ENCODE measurements around the gene PSKH1. TPM values are rescaled to one million over a fixed set of nuclear protein-coding genes. Genes with fewer than 3 reads are reported as not detected.
"Not testable (repeated sequence)": the region's sequence is repeated elsewhere in the genome, so short reads cannot be mapped to it uniquely, and the experiment has no call there.

PSKH1 gene
- polyA plus RNA-seq, 1 donor from 2014 or later, result 3.8 TPM

GRCh38 chr16:67914758-67915495 is 21.9 kb downstream of the PSKH1 start:
- Histone ChIP-seq H3K36me3 (ENCODE audit: insufficient read depth, low read length) (no peaks in the 10 kb centered on the region), H3K9me2 (ENCODE audit: insufficient read depth, low read length) (no peaks in the 10 kb centered on the region), H3K9ac (ENCODE audit: low read length) (no peak overlapping the region), H4K20me1 (ENCODE audit: insufficient read depth) (no peaks in the 10 kb centered on the region), H3K27me3 (ENCODE audit: insufficient read depth, low read depth, low read length) (no peaks in the 10 kb centered on the region), H3K79me2 (replicated peaks; ENCODE audit: insufficient read depth, low read length) (no peaks in the 10 kb centered on the region), H3F3A (ENCODE audit: insufficient read depth, low read length, poor library complexity, severe bottlenecking) (no peaks in the 10 kb centered on the region), H3K9me3 (ENCODE audit: low read length) (no peaks in the 10 kb centered on the region), H2AFZ (ENCODE audit: low read depth, low read length) (no peak overlapping the region), H3K4me3 (ENCODE audit: low read length) (no peak overlapping the region), H3K4me2 (ENCODE audit: low read length) (no peak overlapping the region), H3K27ac (ENCODE audit: low read length) (no peak overlapping the region)
- TF ChIP-seq RAD21 (conservative IDR thresholded peaks at IDR 0.05) (no peak), REST (IDR thresholded peaks at IDR 0.05; ENCODE audit: borderline replicate concordance) (no peak), MXI1 (conservative IDR thresholded peaks at IDR 0.05; ENCODE audit: poor library complexity, severe bottlenecking) (no peak), EZH2 (IDR thresholded peaks at IDR 0.05; ENCODE audit: borderline replicate concordance, insufficient read depth, low read length, poor library complexity, severe bottlenecking) (no peak), EP300 (conservative IDR thresholded peaks at IDR 0.05; ENCODE audit: poor library complexity, severe bottlenecking) (no peak), SMC3 (conservative IDR thresholded peaks at IDR 0.05; ENCODE audit: poor library complexity) (no peak), CTCF (IDR thresholded peaks at IDR 0.05; ENCODE audit: poor library complexity, severe bottlenecking) (no peak), POLR2AphosphoS5 (IDR thresholded peaks at IDR 0.05) (no peak), TAF1 (IDR thresholded peaks at IDR 0.05; ENCODE audit: low read depth) (no peak)

- H3K4me2 ChIP-seq (ENCODE audit: low read length); H3K27ac ChIP-seq (ENCODE audit: low read length): not testable (repeated sequence)
Observed at GRCh38 chr16:67915496-67915769, 22.4 kb downstream of the PSKH1 start.

More at GRCh38 chr16:67915496-67915769, 22.4 kb downstream of the PSKH1 start:
- H4K20me1 ChIP-seq (ENCODE audit: insufficient read depth); H3K36me3 ChIP-seq (ENCODE audit: insufficient read depth, low read length); H3K27me3 ChIP-seq (ENCODE audit: insufficient read depth, low read depth, low read length); H3K9me2 ChIP-seq (ENCODE audit: insufficient read depth, low read length); H3K9ac ChIP-seq (ENCODE audit: low read length); H3K79me2 ChIP-seq (replicated peaks; ENCODE audit: insufficient read depth, low read length); H3K9me3 ChIP-seq (ENCODE audit: low read length); H3F3A ChIP-seq (ENCODE audit: insufficient read depth, low read length, poor library complexity, severe bottlenecking); H3K4me3 ChIP-seq (ENCODE audit: low read length); H2AFZ ChIP-seq (ENCODE audit: low read depth, low read length): not testable (repeated sequence)
